ENCODE measurements around the gene MAPK10.

Gene MAPK10

DNA sequence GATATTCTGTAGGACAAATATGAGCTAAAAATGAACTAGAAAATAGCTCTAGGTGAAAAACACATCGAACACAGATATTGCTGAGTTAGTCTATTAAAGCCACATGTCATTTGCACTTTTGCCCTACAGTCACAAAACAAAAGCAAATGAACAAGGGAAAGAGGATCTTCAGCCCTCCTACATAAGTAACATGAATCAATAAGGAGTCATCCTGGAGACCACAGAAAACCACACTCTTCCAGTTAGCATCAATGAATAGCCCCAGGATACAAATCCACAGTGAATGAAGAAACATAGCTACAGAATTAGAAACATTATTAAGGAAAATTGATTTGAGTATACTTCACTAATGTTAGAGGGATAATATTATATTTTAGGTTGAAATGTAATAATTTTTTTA is 311.4 kb downstream of the MAPK10 start:
- peaks cover 6% of the 10 kb centered on the region; the same call in 1 of the 2 replicates for H3K4me1 ChIP-seq (ENCODE audit: control insufficient read depth, insufficient read depth, low read length)
- no peak overlapping the region for H3K9ac ChIP-seq (ENCODE audit: low read depth, low read length)

DNA sequence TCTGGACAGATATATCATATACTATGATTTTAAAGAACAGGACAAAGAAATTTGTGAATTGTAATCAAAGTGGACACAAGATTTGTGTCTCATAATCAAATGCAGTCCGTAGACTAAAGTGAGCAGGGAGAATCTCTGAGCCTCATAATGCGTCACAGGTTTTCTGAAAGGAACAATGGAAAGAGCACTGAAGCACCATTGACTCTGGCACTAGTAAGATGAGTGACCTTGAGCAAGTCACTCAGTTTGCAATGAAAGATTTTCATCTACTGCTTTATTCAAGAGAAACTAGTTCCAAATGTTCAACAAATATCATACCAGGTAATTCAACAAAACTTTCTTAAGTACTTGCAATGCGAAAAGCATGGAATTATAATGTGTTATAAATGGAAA is 315.3 kb downstream of the MAPK10 start:
- Histone ChIP-seq H3K27me3 (ENCODE audit: control insufficient read depth, insufficient read depth, low read length) (no peaks in the 10 kb centered on the region), H3K27ac (ENCODE audit: low read depth, low read length) (no peak overlapping the region), H3K9me3 (ENCODE audit: control insufficient read depth, insufficient read depth, low read length) (no peaks in the 10 kb centered on the region), H3K4me3 (ENCODE audit: low read depth, low read length) (no peak overlapping the region), H3K4me1 (ENCODE audit: control insufficient read depth, insufficient read depth, low read length) (peaks cover 6% of the 10 kb centered on the region; the same call in 1 of the 2 replicates), H3K36me3 (ENCODE audit: control insufficient read depth, insufficient read depth, low read length) (no peaks in the 10 kb centered on the region), H3K9ac (ENCODE audit: low read depth, low read length) (no peak overlapping the region)

More for the DNA sequence above, 311.4 kb downstream of the MAPK10 start:
- no peaks in the 10 kb centered on the region for H3K9me3 ChIP-seq (ENCODE audit: control insufficient read depth, insufficient read depth, low read length)
- no peak overlapping the region for H3K4me3 ChIP-seq (ENCODE audit: low read depth, low read length)
- H3K36me3 ChIP-seq (ENCODE audit: control insufficient read depth, insufficient read depth, low read length), result no peaks in the 10 kb centered on the region
- no peaks in the 10 kb centered on the region for H3K27me3 ChIP-seq (ENCODE audit: control insufficient read depth, insufficient read depth, low read length)
- H3K27ac ChIP-seq (ENCODE audit: low read depth, low read length), result no peak overlapping the region

DNA sequence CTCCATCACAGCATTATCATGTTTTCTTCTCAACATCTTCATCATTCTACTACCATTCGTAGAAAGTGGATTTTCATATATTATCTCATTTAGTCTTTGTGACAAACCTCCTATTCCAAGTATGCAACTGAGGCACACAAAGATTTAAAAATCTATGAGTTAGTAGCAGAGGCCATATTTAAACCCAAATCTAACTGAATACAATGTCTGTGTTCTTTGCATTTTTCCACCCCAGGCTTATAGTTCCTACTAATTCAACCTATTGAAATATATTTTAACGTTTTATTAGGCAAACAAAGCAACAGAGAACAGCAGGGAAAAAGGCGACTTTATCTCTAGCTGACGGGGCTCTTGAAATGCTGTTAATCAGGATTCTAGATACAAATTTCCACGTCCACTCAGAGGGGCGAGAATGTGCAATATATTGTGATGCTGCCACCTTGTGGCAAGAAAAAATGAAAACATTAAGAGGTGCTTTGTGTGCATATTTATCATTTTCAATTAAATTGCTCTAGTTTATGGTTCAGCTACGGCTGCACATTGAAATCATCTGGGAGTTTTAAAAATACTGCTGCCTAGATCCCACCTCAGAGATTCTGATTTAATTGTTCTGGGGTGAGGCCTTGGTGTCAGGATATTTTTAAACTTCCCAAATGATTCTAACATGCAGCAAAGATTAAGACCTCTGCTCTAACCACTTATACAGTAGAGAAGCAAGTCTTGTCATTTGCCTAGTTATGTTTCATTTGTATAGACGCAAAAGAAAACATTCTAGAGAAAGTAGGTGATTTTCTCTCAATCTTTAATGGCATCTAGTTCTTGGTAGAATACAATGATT is 315.9 kb downstream of the MAPK10 start:
- Histone ChIP-seq H3K27me3 (ENCODE audit: control insufficient read depth, insufficient read depth, low read length) (no peaks in the 10 kb centered on the region), H3K4me1 (ENCODE audit: control insufficient read depth, insufficient read depth, low read length) (peaks cover 6% of the 10 kb centered on the region; the same call in 1 of the 2 replicates), H3K9ac (ENCODE audit: low read depth, low read length) (no peak overlapping the region), H3K36me3 (ENCODE audit: control insufficient read depth, insufficient read depth, low read length) (no peaks in the 10 kb centered on the region), H3K27ac (ENCODE audit: low read depth, low read length) (no peak overlapping the region), H3K4me3 (ENCODE audit: low read depth, low read length) (no peak overlapping the region), H3K9me3 (ENCODE audit: control insufficient read depth, insufficient read depth, low read length) (no peaks in the 10 kb centered on the region)

DNA sequence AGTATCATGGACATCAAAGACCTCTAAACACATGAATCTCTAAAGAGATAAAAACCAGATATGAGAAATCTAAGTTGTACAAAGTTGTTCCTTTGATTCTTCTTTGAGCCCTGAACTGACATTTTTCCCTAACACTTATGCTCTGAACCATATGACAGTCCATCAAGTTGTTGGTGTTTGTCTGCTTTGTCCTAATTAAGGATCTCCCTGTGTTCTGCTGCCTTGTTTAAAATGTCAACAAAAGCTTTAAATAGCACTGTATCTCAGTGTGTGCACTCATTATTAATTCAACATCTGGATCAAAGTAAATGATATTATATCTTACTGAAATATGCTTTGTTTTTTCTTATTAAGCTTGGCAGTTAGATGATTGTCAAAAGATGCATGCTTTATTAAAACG is 321.8 kb downstream of the MAPK10 start:
- Histone ChIP-seq H3K27me3 (ENCODE audit: control insufficient read depth, insufficient read depth, low read length) (no peaks in the 10 kb centered on the region), H3K9me3 (ENCODE audit: control insufficient read depth, insufficient read depth, low read length) (no peaks in the 10 kb centered on the region), H3K9ac (ENCODE audit: low read depth, low read length) (no peak overlapping the region), H3K4me1 (ENCODE audit: control insufficient read depth, insufficient read depth, low read length) (peaks cover 6% of the 10 kb centered on the region; the same call in 1 of the 2 replicates), H3K4me3 (ENCODE audit: low read depth, low read length) (no peak overlapping the region), H3K36me3 (ENCODE audit: control insufficient read depth, insufficient read depth, low read length) (no peaks in the 10 kb centered on the region), H3K27ac (ENCODE audit: low read depth, low read length) (no peak overlapping the region)

DNA sequence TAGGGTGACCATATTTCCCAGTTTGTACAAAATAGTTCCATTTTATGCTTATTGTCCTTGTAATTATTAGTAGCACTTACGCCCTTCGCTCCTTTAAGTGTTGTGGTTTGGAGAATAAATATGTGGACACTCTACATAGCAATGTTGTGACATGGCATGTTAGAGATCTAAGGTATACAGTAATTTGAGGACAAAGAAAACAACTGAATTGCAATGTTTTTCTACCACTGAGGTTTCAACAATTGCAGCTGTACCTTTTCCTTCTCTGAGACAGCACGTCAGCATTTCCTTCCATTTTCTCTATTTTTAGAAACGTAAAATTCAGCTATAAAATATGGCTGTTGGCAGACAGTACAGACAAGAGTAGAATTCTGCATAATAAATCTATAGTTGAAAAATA is 323.1 kb downstream of the MAPK10 start:
- Histone ChIP-seq H3K4me1 (ENCODE audit: control insufficient read depth, insufficient read depth, low read length) (peaks cover 11% of the 10 kb centered on the region; the same call in 1 of the 2 replicates), H3K4me3 (ENCODE audit: low read depth, low read length) (no peak overlapping the region), H3K9me3 (ENCODE audit: control insufficient read depth, insufficient read depth, low read length) (no peaks in the 10 kb centered on the region), H3K36me3 (ENCODE audit: control insufficient read depth, insufficient read depth, low read length) (no peaks in the 10 kb centered on the region), H3K27ac (ENCODE audit: low read depth, low read length) (no peak overlapping the region), H3K9ac (ENCODE audit: low read depth, low read length) (no peak overlapping the region), H3K27me3 (ENCODE audit: control insufficient read depth, insufficient read depth, low read length) (no peaks in the 10 kb centered on the region)

DNA sequence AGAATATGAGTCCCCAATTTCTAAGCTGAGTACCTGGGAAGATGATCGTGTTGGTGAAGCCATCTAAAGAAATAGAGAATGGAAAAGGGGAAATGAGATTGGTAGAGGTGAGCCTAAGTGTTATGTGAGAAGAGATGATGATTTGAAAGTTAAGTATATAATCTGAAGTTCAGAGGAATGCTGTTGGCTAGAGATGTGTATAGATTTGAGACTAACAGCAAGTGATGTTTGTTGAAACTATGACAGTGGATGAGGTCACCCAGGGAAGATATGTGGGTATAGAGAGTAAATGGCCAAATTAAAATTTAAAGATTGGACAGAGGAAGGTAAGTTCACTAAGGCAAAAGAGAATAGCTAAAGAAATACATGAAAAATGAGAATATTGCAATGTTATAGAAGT is 324.2 kb downstream of the MAPK10 start:
- no peaks in the 10 kb centered on the region for H3K9me3 ChIP-seq (ENCODE audit: control insufficient read depth, insufficient read depth, low read length)
- H3K27me3 ChIP-seq (ENCODE audit: control insufficient read depth, insufficient read depth, low read length), result no peaks in the 10 kb centered on the region
- peaks cover 11% of the 10 kb centered on the region; the same call in 1 of the 2 replicates for H3K4me1 ChIP-seq (ENCODE audit: control insufficient read depth, insufficient read depth, low read length)
- H3K27ac ChIP-seq (ENCODE audit: low read depth, low read length), result no peak overlapping the region
- H3K9ac ChIP-seq (ENCODE audit: low read depth, low read length), result no peak overlapping the region
- no peak overlapping the region for H3K4me3 ChIP-seq (ENCODE audit: low read depth, low read length)
- no peaks in the 10 kb centered on the region for H3K36me3 ChIP-seq (ENCODE audit: control insufficient read depth, insufficient read depth, low read length)

DNA sequence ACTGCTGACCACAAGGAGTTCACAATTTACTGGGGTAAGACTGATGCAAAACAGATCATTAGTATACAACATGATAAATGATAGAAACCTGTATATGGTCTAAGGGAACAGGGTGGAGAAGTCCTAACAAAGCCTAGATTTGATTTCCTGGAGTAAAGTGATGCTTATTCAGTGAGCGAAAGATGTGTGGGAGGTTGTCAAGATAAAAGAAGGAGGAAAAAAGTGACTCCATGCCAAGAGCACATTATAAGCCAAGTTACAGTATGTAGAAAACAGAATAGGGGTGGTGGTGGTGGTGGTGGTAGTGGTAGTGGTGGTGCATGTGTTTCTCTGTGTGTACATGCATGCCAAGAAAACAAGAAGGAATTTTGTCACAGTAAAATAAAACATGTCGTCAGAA is 325.2 kb downstream of the MAPK10 start:
- Histone ChIP-seq H3K27me3 (ENCODE audit: control insufficient read depth, insufficient read depth, low read length) (no peaks in the 10 kb centered on the region), H3K9ac (ENCODE audit: low read depth, low read length) (no peak overlapping the region), H3K4me3 (ENCODE audit: low read depth, low read length) (no peak overlapping the region), H3K36me3 (ENCODE audit: control insufficient read depth, insufficient read depth, low read length) (no peaks in the 10 kb centered on the region), H3K9me3 (ENCODE audit: control insufficient read depth, insufficient read depth, low read length) (no peaks in the 10 kb centered on the region), H3K27ac (ENCODE audit: low read depth, low read length) (no peak overlapping the region), H3K4me1 (ENCODE audit: control insufficient read depth, insufficient read depth, low read length) (peaks cover 11% of the 10 kb centered on the region; the same call in 1 of the 2 replicates)

DNA sequence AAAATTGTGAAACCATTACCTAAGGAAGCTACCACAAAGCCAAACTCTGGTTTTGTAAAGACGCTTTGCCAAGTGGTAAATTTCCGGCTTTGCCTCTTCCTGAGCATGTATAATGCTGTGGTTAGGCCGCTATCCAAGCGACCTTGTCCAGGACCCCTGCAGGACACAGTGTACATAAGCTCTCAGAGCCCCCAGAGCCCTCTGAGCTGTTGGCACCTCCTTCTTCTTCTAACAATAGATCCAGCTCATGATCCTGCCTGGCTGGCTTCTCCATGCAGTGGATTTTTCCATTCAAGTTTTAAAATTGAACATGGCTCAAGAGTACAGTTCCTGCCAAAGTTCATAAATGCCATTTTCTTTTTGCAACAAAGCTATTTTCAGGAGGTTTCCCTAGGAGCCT is 326.7 kb downstream of the MAPK10 start:
- no peak overlapping the region for H3K9ac ChIP-seq (ENCODE audit: low read depth, low read length)
- no peak overlapping the region for H3K4me3 ChIP-seq (ENCODE audit: low read depth, low read length)
- H3K4me1 ChIP-seq (ENCODE audit: control insufficient read depth, insufficient read depth, low read length), result peaks cover 11% of the 10 kb centered on the region; the same call in 1 of the 2 replicates
- no peaks in the 10 kb centered on the region for H3K9me3 ChIP-seq (ENCODE audit: control insufficient read depth, insufficient read depth, low read length)
- H3K27me3 ChIP-seq (ENCODE audit: control insufficient read depth, insufficient read depth, low read length), result no peaks in the 10 kb centered on the region
- no peaks in the 10 kb centered on the region for H3K36me3 ChIP-seq (ENCODE audit: control insufficient read depth, insufficient read depth, low read length)
- H3K27ac ChIP-seq (ENCODE audit: low read depth, low read length), result no peak overlapping the region

DNA sequence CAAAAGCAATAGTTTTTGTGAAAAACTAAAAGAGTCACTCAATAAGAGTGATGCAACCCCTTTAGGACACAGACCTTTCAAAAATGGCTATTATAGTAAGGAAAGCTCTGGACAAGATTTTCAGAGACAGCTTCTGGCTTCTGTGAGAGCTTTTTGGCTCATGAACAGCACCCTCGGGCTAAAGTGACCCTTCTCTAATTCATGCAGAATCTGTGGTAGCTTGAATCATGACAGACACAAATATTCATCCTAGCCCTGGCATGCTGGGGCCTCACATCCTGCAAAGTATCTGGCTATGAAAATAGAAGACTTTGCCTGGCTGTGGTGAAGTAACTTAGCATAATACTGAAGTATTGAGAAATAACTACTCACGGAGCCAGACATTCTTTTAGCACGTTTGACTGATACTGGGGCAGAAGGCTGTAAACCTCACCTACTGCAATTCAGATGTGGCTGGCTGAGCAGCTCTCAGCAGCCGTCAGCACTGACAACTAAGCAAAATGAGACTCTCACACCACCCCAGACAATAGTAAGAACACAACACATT is 327.3 kb downstream of the MAPK10 start:
- Histone ChIP-seq H3K4me3 (ENCODE audit: low read depth, low read length) (no peak overlapping the region), H3K27ac (ENCODE audit: low read depth, low read length) (no peak overlapping the region), H3K4me1 (ENCODE audit: control insufficient read depth, insufficient read depth, low read length) (peaks cover 11% of the 10 kb centered on the region; the same call in 1 of the 2 replicates), H3K36me3 (ENCODE audit: control insufficient read depth, insufficient read depth, low read length) (no peaks in the 10 kb centered on the region), H3K9me3 (ENCODE audit: control insufficient read depth, insufficient read depth, low read length) (no peaks in the 10 kb centered on the region), H3K27me3 (ENCODE audit: control insufficient read depth, insufficient read depth, low read length) (no peaks in the 10 kb centered on the region), H3K9ac (ENCODE audit: low read depth, low read length) (no peak overlapping the region)

DNA sequence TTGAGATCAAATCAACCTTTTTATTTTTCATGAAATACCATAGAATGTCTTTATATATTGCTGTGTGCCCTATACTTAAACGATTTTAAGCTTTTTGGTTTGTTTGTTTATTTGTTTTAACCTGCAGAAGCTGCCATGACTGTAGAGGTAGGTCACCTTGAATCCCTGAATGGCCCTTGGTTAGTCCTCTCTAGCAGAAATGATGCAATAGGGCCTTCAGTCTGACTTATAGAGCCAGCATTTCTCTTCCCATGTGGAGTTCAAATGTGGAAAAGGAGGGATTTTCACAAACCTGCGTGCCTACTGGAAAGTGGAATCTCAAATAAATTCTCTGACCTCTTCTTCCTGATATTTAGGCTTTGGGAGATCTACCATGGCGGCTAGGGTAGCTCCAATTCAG is 327.9 kb downstream of the MAPK10 start:
- Histone ChIP-seq H3K27ac (ENCODE audit: low read depth, low read length) (no peak overlapping the region), H3K4me3 (ENCODE audit: low read depth, low read length) (no peak overlapping the region), H3K4me1 (ENCODE audit: control insufficient read depth, insufficient read depth, low read length) (peaks cover 11% of the 10 kb centered on the region; the same call in 1 of the 2 replicates), H3K36me3 (ENCODE audit: control insufficient read depth, insufficient read depth, low read length) (no peaks in the 10 kb centered on the region), H3K9ac (ENCODE audit: low read depth, low read length) (no peak overlapping the region), H3K27me3 (ENCODE audit: control insufficient read depth, insufficient read depth, low read length) (no peaks in the 10 kb centered on the region), H3K9me3 (ENCODE audit: control insufficient read depth, insufficient read depth, low read length) (no peaks in the 10 kb centered on the region)

DNA sequence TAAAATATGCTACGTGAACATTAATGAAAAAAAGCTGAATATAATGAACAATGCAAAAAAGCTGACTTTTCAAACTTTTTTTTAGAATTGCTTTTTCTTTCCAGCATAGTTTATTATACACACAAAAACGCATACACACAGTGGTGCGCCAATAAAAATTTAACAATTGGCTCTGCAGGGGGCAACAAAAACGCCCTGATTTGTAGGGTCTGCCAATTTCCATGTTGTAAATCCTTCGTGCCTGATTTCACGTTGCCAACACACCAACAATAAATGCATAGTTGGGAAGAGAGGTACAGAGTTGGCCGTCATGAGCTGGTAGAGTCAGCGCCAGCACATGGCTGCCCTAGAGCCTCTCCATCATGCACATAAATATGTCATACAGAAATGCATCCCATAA is 333.1 kb downstream of the MAPK10 start:
- Histone ChIP-seq H3K27me3 (ENCODE audit: control insufficient read depth, insufficient read depth, low read length) (no peaks in the 10 kb centered on the region), H3K27ac (ENCODE audit: low read depth, low read length) (no peak overlapping the region), H3K9me3 (ENCODE audit: control insufficient read depth, insufficient read depth, low read length) (no peaks in the 10 kb centered on the region), H3K9ac (ENCODE audit: low read depth, low read length) (no peak overlapping the region), H3K4me3 (ENCODE audit: low read depth, low read length) (no peak overlapping the region), H3K36me3 (ENCODE audit: control insufficient read depth, insufficient read depth, low read length) (no peaks in the 10 kb centered on the region), H3K4me1 (ENCODE audit: control insufficient read depth, insufficient read depth, low read length) (no peaks in the 10 kb centered on the region)

All from HUES48 (cell line).